SH-SY5Y (cell line): ENCODE measurements around the gene NTRK2.

Experiments
- GATA2 ChIP-seq: IDR thresholded peaks from 2 replicates; pipeline ENCODE4 v1.6.1; 2011; ENCODE audit warnings: mild to moderate bottlenecking, low read depth, low read length
- GATA3 ChIP-seq: IDR thresholded peaks from 2 replicates; pipeline ENCODE4 v1.6.1; 2011; ENCODE audit warnings: low read depth, mild to moderate bottlenecking, low read length, moderate library complexity

DNA sequence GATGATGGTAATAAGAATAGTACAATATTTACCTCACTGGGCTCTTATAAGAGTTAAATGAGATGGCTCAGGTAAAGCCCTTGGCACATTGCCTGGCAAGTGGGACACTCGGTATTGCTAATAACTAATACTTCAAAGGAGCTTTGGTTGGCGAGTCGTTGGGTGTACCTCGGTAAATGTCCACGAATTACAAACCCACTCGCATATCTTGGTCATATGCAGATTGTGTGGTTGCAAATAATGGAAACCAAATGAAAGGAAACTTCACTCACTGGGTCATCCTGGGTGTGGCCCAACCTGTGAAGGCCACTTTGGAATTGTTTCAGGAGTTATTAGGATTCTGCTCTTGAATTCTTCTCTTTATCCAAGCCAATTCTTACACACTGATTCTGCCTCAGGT, 147.5 kb downstream of the NTRK2 start:
- no peak for TF ChIP-seq GATA3
- TF ChIP-seq GATA2, result no peak
